ENCODE results near the gene RGL4. TPM values are rescaled to one million over a fixed set of nuclear protein-coding genes. Genes with fewer than 3 reads are reported as not detected.

Gene RGL4
- total and polyA plus RNA-seq, 2 of the 8 experiments (the other 6 are each of a cell fraction or from before 2014, with no cell fraction given): not detected

DNA sequence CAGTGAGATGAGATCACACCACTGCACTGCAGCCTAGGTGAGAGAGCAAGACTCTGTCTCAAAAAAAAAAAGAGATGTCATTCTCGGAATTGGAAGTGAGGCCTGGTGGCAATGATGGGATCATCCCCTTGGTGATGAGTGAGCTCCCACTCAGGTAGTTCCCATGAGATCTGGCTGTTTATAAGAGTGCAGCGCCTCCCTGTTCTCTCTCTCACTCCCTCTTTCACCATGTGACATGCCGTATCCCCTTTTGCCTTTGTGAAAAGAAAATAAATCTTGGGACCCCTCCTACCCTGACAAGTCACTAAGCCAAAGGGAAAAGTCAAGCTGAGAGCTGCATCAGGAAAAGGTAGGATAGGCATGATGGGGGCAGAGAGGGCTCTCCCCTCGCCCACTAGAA is 31.3 kb downstream of the RGL4 start (continued):
- no peak for TF ChIP-seq RXRA (IDR thresholded peaks at IDR 0.05; ENCODE audit: insufficient read depth, low read depth, low read length)

Measured in H1 (cell line).